Activated CD4-positive, alpha-beta T cell treated with anti-CD3 and anti-CD28 coated beads, Interleukin-2, amount 50 U/mL, for 48 hours (primary cell): ENCODE measurements around the gene CCDC112.

Experiments used
- DNase-seq, 2 experiments: peaks; one replicate each; pipeline ENCODE4 v3.0.0-alpha.2; 2020

Gene CCDC112

GRCh38 chr5:115317320-115317719 lies 20.9 kb upstream of the CCDC112 start:
- DNase-seq, result no peak

- no peak for DNase-seq
These were observed 17.2 kb upstream of the CCDC112 start for GRCh38 chr5:115313632-115314031.

- no peak for DNase-seq
These were observed 16.6 kb upstream of the CCDC112 start for GRCh38 chr5:115313052-115313451.

- DNase-seq, result no peak
These were observed 13.4 kb upstream of the CCDC112 start for GRCh38 chr5:115309751-115310370.

- no peak for DNase-seq
These were observed 12.4 kb upstream of the CCDC112 start for GRCh38 chr5:115308815-115309214.

GRCh38 chr5:115306011-115306536 lies 9.6 kb upstream of the CCDC112 start:
- DNase-seq, result no peak

- no peak for DNase-seq
These were observed 8.0 kb upstream of the CCDC112 start for GRCh38 chr5:115304496-115304895.

GRCh38 chr5:115298811-115299210 lies 2.4 kb upstream of the CCDC112 start:
- no peak for DNase-seq

- no peak for DNase-seq
These were observed 577 bp upstream of the CCDC112 start for GRCh38 chr5:115297031-115297430.

GRCh38 chr5:115295777-115296123 lies 704 bp downstream of the CCDC112 start:
- DNase-seq, result no peak

GRCh38 chr5:115291397-115291796 lies 5.1 kb downstream of the CCDC112 start:
- no peak for DNase-seq

- DNase-seq, result no peak
These were observed 7.3 kb downstream of the CCDC112 start for GRCh38 chr5:115289104-115289503.

- DNase-seq, result no peak
These were observed 12.4 kb downstream of the CCDC112 start for GRCh38 chr5:115284021-115284420.

- no peak for DNase-seq
These were observed 14.3 kb downstream of the CCDC112 start for GRCh38 chr5:115282131-115282530.

- DNase-seq, result no peak
These were observed 21.9 kb downstream of the CCDC112 start for GRCh38 chr5:115274584-115274983.

- no peak for DNase-seq
These were observed 24.0 kb downstream of the CCDC112 start for GRCh38 chr5:115272297-115272958.

GRCh38 chr5:115271295-115272050 lies 25.0 kb downstream of the CCDC112 start:
- DNase-seq, result no peak

GRCh38 chr5:115267617-115268016 lies 28.8 kb downstream of the CCDC112 start:
- DNase-seq, result no peak

GRCh38 chr5:115265220-115265619 lies 31.2 kb downstream of the CCDC112 start:
- DNase-seq, result no peak

- no peak for DNase-seq
These were observed 31.7 kb downstream of the CCDC112 start for GRCh38 chr5:115264786-115265185.

GRCh38 chr5:115263078-115263380 lies 33.4 kb downstream of the CCDC112 start:
- DNase-seq, result no peak

GRCh38 chr5:115262321-115263077 lies 34.0 kb downstream of the CCDC112 start, which contains the start of gene PGGT1B:
PGGT1B (minus strand) TSS chr5:115262877; CDS start chr5:115262851, 26 bp downstream.
- peak; percentile 77 to 82 for DNase-seq

- no peak for DNase-seq
These were observed 34.5 kb downstream of the CCDC112 start for GRCh38 chr5:115262011-115262320.
